Activated CD4-positive, alpha-beta T cell treated with anti-CD3 and anti-CD28 coated beads, Interleukin-2, Interleukin-6, amounts not matched to agents 100 ng/mL and 50 ng/mL, durations not matched to agents 16 hours and 8 hours (primary cell): ENCODE measurements around the gene FBXO17.
"Not testable (repeated sequence)": the region's sequence is repeated elsewhere in the genome, so short reads cannot be mapped to it uniquely, and the experiment has no call there.

Experiments used
- DNase-seq: peaks from one replicate; pipeline ENCODE4 v3.0.0-alpha.2; 2020

FBXO17 gene

DNA sequence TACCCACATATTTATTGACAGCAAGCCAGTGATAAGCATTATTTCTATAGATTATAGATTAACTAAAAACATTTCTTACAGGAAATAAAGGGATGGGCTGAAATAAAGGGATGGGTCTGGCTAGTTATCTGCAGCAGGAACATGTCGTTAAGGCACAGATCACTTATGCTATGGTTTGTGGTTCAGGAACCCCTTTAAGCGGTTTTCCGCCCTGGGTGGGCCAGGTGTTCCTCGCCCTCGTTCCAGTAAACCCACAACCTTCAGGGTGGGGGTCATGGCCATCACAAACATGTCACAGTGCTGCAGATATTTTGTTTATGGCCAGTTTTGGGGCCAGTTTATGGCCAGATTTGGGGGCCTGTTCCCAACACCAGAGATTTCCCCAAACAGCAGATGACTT is 34.1 kb downstream of the FBXO17 start:
- DNase-seq, result not testable (repeated sequence)

DNA sequence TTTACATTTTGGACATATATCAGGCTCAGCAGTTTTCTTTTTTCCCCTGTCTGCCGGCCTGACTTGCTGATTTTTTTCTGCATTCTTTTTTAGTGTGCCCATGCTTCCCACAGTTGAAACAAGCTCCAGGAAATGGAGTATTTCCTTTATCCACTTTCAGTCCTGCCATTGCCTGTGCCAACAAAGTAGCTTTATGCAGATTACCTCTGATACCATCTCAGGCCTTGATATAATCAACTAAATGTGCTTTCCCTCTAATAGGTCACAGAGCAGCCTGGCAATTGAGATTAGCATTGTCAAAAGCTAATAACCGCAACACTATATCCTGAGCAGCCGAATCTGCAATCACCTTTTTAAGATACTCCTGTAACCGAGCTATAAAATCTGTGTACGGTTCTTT is 35.6 kb downstream of the FBXO17 start:
- no peak for DNase-seq

DNA sequence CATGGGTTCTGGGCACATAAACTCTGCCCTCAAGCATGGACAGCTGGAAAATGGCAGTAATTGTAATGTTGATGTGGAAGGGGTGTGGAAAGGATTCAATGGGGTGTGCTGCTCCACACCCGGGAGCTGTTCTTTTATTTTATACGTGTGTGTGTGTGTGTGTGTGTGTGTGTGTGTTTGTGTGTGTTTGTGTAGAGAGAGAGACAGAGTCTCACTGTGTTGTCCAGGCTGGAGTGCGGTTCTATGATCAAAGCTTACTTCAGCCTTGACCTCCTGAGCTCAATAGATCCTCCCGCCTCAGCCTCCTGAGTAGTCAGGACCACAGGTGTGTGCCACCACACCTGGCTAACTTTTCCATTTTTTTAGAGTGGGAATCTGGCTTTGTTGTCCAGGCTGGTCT is 42.0 kb downstream of the FBXO17 start:
- no peak for DNase-seq

DNA sequence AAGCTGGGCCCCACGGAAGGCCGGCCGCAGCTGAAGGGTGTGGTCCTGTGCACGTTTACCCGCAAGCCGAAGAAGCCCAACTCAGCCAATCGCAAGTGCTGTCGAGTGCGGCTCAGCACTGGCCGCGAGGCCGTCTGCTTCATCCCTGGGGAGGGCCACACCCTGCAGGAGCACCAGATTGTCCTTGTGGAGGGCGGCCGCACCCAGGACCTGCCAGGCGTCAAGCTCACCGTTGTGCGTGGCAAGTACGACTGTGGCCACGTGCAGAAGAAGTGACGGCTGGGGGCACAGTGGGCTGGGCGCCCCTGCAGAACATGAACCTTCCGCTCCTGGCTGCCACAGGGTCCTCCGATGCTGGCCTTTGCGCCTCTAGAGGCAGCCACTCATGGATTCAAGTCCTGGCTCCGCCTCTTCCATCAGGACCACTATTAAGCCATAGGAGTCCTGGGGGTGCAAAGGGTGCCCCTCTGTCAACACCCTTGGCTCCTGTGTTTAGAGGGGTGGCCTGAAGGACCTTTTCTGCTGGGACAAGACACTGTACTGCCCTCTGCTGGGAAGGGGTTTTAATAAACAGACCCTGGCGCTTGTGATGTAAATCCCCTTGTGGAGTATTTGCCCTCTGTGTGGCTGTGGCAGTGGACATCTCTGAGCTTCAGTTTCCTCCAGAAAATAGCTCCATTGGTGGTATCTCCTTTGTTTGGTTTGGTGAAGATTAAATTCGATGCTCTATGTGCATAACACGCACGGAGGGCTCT is 42.9 kb downstream of the FBXO17 start:
- peak; percentile 67 for DNase-seq

DNA sequence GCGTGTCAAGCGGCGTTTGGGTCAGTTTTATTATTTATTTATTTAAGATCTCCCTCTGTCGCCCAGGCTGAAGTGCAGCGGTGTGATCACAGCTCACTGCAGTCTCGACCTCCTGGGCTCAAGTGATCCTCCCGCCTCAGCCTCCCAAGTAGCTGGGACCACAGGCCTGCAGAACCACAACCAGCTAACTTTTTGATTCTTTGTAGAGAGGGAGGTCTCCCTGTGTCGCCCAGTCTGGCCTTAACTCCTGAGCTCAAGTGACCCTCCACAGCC is 44.1 kb downstream of the FBXO17 start:
- no peak for DNase-seq

DNA sequence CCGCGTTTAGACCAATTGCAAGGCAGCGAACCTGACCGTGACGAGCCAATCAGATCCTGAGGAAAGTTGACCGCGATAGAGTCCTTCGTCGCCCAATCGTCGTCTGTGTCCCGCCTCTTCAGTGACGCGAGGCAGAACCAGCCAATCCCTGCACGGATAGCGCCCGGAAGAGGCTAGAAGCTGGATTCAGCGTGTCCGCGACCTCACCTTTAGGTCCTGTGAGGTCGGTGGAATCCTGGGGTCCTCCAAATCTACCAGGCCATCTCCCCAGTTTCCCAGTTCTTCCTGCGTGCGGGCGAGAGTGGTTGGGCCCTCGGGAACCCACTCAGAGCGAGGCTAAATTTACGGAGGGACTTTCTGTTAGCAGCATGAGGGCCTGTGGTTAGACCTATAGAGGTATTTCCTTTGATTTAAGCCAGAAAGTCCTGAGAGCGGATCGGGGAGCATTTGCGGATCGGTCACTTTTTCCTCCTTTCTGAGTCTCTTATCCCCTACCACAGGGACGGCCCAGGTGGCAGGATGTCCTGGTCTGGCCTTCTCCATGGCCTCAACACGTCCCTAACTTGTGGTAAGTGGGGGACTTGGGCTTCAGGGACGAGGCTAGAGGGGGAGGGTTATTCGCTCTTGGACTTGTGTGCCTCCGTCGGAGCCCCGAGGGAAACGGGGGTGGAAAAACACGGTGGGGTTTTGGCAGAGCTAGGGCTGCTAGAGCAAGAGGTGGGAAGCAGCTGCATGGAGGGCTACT is 44.6 kb downstream of the FBXO17 start, which contains the start of gene MRPS12:
TSS of gene MRPS12 (plus strand) at position 169 of the 745 bp plus-strand sequence. CDS start at position 520, 351 bp downstream.
- DNase-seq, result peak; percentile 100

DNA sequence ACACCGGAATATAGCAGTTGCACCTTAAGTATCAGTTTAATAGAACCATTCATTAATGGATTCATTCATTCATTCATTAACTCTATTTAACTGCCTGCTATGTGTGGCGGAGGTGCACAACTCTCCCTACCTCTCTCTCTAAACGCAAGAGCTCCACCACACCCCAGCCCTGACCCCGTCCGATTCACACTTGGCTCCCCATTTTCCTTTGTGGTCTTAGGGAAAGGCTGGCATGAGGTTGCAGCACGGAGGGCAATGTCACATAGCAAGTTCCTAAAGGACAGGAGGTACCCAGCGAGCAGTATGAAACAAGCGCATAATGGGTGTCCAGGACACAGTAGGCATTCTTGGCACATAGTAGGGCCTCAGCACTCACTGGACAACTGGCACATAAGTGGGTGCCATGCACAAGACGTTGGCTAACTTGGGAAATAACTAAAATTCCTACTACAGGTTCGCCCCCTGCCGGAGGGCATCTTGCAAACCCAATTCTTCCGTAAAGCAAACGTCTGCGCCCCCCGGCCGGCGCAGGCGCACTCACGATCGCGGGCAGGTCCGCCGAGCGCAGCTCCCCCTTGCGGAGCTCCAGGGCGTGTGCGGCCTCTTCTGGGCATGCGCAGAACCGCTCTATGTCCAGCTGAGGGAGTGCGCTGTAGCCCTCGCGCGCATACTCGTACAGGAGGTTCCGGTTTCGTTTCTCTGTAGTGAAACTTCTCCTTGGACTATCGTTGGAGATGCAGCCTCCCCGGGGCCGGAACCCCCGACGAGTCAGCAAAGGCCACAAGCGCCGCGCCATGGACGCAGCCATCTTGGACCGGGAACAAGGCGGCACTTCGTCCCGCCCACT is 45.4 kb downstream of the FBXO17 start, which contains the start of gene SARS2:
TSS of gene SARS2 (minus strand) at position 835 of the 847 bp plus-strand sequence. CDS start at position 808, 27 bp downstream.
- DNase-seq, result peak; percentile 95

DNA sequence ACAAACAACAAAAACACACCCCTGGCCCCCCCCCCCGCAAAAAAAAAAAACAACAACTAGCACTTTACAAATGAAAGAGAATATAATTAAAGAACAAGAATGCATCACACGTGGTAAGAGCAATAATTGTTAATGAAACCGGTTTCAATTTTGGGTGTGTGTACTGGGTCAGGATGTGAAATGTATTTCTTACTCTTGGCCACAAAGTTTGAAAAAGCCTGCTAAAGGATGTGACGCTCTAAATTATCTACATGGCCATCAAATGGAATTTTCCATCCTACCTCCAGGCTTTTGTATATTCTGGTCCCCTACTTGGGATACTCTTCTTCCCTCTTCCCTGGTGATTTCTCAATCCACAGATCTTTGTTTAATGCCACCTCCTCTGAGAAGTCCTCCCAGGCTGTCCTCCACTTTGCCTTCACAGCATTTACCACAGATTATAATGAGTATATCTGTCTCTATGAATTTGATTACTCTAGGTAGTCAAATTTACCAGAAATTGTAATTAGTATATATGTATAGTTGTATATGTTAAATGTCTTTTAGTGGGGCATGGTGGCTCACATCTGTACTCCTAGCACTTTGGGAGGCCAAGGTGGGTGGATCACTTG is 47.0 kb downstream of the FBXO17 start:
- no peak for DNase-seq

DNA sequence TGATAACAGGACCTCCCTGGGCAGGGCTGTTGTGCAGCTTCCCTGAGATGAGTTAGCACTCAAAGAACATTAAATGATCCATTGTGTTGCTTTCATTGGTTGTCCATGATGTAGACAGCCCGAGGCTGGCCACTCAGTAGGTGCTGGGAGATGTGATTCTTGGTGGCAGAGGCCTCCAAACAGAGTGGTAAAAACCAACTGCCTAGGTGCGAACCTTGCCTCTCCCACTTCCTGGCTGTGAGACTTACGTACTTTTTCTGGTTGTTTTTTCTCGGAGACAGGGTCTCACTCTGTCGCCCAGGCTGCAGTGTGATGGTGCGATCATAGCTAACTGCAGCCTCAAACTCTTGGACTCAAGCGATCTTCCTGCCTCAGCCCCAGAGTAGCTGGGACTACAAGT is 51.2 kb downstream of the FBXO17 start:
- no peak for DNase-seq

DNA sequence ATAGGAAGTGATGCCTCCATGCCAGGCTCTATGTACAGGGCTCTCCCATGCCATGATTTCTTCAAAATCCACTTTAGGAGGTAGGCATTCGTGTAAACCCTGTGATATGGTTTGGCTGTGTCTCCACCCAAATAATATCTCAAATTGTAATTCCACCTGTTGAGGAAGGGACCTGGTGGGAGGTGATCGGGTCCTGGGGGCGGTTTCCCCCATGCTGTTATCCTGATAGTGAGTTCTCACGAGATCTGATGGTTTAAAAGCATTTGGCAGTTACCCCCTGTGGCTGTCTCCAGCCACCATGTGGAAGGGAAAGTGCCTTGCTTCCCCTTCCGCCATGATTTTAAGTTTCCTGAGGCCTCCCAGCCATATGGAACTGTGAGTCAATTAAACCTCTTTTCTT is 53.1 kb downstream of the FBXO17 start:
- no peak for DNase-seq

DNA sequence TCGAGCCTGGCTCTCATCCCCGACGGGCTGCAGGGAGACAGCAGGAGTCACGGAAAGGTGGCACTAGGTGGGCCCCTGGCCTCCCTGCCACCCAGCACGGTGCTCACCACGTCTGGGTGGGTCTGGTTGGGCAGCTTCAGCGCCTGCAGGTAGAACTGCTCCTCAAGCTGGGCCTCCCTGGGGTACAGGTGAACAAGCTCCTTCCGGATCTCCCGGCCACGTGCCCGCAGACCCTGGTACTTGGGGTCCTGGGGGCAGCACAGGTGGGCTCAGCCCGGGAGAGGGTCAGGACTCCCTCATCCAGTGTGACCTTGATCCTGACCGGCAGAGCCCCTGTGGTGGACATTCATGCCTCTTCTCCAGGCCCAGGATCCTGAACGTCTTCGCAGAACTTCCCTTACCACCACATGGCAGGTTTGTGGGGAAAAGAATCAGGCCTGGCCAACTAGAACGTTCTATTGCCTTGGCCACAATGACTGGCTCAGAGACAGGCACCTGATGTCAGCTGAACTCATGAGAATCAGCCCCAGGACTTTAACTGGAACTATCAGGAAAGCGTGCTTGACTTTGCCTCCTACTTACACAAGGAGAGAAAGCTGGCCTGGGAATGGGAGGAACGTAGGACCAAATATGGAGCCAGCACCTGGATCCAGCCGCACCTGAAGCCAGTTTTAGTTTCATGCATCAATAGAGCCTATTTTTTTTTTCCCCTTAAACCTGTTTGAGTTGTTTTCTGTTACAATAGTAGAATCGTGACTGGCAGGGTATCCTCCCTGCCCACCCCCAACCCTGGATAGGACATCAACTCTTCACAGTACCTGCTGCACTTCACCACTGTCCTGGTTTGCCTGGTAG is 53.9 kb downstream of the FBXO17 start:
- DNase-seq, result no peak

DNA sequence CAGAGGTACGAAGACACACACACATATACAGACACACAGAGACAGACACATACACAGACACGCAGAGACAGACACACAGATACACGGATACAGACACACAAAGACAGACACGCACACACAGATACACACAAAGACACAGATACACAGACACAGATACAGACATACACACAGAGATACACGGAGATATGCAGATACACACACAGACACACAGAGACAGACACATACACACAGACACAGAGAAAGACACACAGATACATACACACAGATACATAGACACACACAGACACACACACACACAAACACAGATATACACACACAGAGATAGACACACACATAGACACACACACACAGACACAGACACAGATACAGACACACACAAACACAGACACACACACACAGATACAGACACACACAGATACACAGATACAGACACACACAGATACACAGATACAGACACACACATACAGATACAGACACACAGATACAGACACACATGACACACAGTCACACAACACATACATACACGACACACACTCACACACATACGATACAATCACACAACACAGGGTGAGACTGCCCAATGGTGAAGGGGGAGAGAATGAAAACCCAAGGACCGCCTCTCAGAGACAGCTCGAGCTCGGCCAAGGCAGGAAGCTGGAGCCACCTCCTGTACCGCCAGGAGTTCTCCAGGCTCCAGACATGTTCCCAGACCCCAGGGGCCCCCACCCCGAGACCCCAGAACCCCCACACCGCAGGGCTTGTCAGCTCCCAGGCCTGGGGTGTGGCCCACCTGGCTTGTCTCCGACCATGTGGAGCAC is 54.7 kb downstream of the FBXO17 start:
- DNase-seq, result no peak

DNA sequence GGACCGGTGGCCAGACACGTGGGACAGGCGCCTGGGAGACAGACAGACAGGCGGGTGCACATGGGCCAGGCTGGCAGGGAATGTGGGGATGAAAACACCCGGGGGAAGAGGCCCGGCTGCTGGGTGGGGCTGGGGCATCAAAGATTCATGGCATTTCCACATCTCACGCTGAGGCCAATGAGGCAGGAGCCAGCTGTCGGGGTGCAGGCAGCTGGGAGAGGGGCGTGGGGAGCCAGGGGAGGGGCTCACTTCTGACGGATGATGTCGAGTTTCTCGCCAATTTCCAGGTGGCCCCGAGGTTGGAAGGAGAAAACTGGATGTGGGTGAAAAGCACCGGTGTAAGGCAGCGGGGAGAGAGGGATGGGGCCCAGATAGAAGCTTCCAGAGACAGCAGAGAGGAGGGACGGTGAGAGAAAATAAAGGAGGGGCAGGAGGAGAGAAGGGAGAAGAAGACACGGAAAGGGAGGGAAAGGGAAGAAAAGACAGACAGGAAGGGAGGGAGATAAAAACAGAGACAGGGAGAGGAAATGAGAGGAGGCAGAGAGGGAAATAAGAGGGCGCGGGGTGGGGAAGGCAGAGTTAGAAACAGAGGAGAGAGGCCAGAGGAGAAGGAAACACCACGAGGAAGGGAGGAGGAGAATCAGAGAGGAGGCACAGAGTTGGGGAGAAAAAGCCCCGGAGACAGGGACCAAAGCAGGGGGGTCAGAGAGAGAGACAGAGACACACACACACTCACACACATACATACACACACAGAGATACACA is 55.5 kb downstream of the FBXO17 start:
- DNase-seq, result no peak

DNA sequence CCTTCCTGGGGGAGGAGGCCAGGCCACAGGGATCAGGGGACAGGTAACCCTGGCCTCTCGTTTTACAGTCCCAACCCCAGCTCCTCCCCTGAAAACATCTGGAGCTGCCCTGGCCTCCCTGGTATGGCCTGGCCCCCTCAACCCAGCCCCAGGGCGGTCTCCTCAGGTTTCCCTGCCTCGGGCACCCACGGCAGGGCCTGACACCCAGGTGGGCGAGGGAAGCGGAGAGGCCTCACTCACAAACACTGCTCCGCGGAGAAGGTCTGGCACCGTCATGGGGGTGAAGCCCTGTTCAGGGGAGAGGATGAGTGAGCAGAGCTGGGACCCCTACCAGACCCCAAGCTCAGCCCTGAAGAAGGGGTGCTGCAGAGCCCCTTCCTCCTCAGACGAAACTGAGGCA is 57.0 kb downstream of the FBXO17 start:
- DNase-seq, result no peak

DNA sequence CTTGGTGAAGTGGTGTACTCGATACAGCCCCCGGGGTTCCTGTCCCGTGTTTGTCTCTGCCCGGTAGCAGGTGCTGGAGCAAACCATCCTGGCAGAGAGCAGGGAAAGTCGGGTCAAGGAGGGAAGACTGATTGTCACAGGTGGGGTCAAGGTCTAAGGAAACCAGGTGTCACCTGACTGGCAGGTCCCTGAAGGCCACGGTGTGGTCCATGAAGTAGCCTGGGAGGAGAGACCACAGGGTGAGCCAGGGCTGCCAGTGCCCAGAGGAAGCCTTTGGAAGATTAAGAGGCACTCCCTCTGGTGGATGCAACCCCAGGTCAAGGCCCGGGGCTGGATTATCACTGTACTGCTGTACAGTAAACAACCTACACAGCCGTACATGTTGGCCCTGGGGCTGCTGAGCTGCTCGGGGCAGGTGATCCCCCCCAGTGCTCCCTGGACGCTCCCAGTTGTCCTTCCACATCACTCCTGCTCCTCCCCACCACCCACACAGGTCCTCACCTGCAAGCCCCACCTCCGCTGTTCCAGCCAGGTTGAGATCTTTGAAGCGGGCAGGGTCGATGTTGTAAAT is 57.5 kb downstream of the FBXO17 start:
- no peak for DNase-seq

DNA sequence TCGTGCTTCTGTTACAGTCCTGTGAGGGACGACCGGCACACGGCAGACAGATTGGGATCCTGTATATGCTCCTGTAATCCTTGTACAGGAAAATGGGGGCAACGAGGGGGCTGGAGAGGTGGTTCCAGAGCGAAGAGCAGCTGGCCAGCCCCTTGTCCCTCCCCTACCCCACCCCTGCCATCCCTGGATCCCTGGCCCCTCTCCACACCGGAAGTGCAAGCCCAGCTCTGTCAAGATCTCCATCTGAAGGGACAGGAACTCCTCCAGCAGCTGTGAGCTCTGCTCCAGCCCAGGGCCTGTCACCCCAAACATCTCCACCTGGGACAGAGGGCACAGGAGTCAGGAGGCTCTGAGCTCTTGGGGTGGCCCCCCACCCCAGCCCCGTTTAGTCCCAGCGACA is 58.0 kb downstream of the FBXO17 start:
- DNase-seq, result no peak

DNA sequence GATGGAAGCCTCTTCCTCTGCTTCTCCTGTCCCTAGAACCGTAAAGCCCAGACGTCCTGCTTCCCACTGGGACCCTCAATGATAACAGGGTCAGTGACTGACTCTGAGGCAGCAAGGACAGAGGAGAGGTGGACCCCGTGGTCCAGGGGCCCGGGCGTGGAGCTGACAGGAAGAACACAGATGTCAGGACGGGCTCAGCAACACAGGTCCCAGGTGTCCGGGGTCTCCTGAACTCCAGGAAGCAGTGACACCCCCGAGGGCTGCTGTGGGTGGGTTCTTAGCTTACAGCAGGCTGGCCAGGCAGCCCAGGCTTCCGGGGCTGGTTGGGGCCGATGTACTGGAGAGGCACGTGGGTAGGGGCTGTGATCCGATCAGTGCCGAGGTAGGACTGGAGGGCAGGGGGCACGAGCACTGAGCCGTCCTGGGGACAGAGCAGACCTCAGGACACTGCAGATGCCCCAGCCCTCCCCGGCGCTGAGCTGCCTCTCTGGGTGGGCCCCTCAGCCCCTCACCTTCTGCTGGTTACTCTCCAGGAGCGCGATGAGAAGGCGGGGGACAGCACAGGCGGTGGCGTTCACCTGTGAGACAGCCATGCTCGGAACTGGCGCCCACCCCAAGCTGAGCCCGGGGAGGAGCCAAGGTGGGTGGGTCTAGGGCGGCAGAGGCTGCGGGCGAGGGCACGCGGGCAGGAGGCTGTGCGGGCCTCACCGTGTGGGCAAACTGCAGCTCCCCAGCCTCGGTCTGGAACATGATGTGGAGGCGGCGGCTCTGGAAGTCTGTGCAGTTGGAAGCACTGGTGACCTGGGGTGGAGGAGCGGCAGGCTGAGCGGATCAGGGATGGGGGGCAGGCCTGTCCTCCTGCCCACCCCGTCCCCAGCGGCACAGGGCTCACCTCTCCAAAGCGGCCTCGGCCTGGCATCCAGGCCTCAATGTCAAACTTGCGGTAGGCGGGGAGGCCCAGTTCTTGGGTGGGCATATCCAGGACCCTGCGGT is 59.9 kb downstream of the FBXO17 start:
- no peak for DNase-seq

DNA sequence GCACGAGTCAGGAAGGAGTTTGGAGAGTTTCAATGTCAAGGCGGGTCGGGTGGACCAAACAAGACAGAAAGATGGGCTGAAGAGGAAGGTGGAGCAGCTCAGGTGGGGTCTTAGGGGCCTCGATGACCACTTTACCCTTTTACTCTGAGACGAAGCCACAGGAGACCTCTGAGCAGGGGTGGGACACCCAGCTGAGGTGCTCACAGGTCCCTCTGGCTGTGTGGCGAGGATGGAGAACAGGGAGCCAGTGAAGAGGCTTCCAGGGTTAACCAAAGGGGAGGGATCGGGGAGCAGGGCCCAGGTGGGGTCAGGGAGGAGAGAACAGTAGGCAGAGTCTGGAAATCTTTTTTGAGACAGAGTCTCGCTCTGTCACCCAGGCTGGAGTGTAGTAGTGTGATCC is 61.6 kb downstream of the FBXO17 start:
- DNase-seq, result no peak
